CD4-positive, alpha-beta T cell (primary cell): Measurements from ENCODE around the gene ANKRD33. TPM values are rescaled to one million over a fixed set of nuclear protein-coding genes. Genes with fewer than 3 reads are reported as not detected.

Experiments used
- ATAC-seq: fragments of 200-7000 bp; cut with Tn5 transposase; one replicate; pipeline ENCODE4 v1.10.0; 2022; ENCODE audit warnings: mild to moderate bottlenecking; ENCODE audit not compliant: poor library complexity
- CTCF ChIA-PET: fragments of 350-600 bp; sonication (Branson Sonifier 250); formaldehyde crosslinking; loops from one replicate; lab custom pipeline; 2021; ENCODE audit warnings: antibody characterized with exemption, inconsistent platforms; lab: Charles Lee
- POLR2A ChIA-PET: fragments of 350-600 bp; sonication (Branson Sonifier 250); formaldehyde crosslinking; loops from one replicate; lab custom pipeline; 2021; ENCODE audit warnings: antibody characterized with exemption, inconsistent platforms; lab: Charles Lee
- DNase-seq, 14 experiments: peaks; one replicate each; pipeline ENCODE4 v3.0.0-alpha.2; 2013 to 2020; ENCODE audit warnings: mixed read lengths in 2 of 14
- H3K27ac ChIP-seq, 2 donors: one replicate each; pipeline versions ENCODE4 v1.5.1 to v1.7.0; 2013; ENCODE audit warnings: low read length in 2 of 2, low read depth in 1 of 2, mild to moderate bottlenecking in 1 of 2
- H3K27me3 ChIP-seq, 2 experiments: 1 replicate in 1 of 2; 2 replicates in 1 of 2; pipeline versions ENCODE4 v1.6.1 to v1.7.0; 2013; ENCODE audit warnings: low read length in 2 of 2, control low read depth in 1 of 2, mild to moderate bottlenecking in 1 of 2, moderate library complexity in 1 of 2; ENCODE audit not compliant: insufficient read depth in 2 of 2, control insufficient read depth in 1 of 2
- H3K36me3 ChIP-seq: one replicate; pipeline ENCODE4 v1.6.1; 2013; ENCODE audit warnings: low read length, control low read depth; ENCODE audit not compliant: insufficient read depth
- H3K4me1 ChIP-seq: one replicate; pipeline ENCODE4 v1.6.1; 2013; ENCODE audit warnings: low read length, control low read depth; ENCODE audit not compliant: insufficient read depth
- H3K4me3 ChIP-seq: one replicate; pipeline ENCODE4 v1.5.1; 2013; ENCODE audit warnings: mild to moderate bottlenecking, low read length, moderate library complexity
- H3K9me3 ChIP-seq, 2 experiments: 1 replicate in 1 of 2; 2 replicates in 1 of 2; pipeline versions ENCODE4 v1.6.1 to v1.7.0; 2013; ENCODE audit warnings: low read length in 2 of 2, mild to moderate bottlenecking in 2 of 2, control low read depth in 1 of 2, moderate library complexity in 1 of 2; ENCODE audit not compliant: control insufficient read depth in 1 of 2, insufficient read depth in 1 of 2
- H3K27ac Mint-ChIP-seq: one replicate; pipeline ENCODE4 v1.8.0; 2020; ENCODE audit warnings: mixed read lengths
- H3K27me3 Mint-ChIP-seq: one replicate; pipeline ENCODE4 v1.8.0; 2021; ENCODE audit warnings: mixed read lengths
- H3K36me3 Mint-ChIP-seq: one replicate; pipeline ENCODE4 v1.8.0; 2021; ENCODE audit warnings: low read depth, mixed read lengths
- H3K4me1 Mint-ChIP-seq: one replicate; pipeline ENCODE4 v1.8.0; 2021; ENCODE audit warnings: low read depth, mixed read lengths
- H3K4me3 Mint-ChIP-seq: one replicate; pipeline ENCODE4 v1.8.0; 2020; ENCODE audit warnings: mild to moderate bottlenecking, mixed read lengths
- H3K9me3 Mint-ChIP-seq: one replicate; pipeline ENCODE4 v1.8.0; 2020; ENCODE audit warnings: mixed read lengths
- intact Hi-C, 2 experiments: fragments of 100-400 bp; cut with DNase I in 1 of 2; cut with micrococcal nuclease in 1 of 2; formaldehyde crosslinking; loops; one replicate each; pipeline versions ENCODE4 v1.15.1 to v1.9.0; 2023 to 2025; cut with DNase I, micrococcal nuclease
- total RNA-seq, 174 experiments: library from RNA in 2 of 174; stranded (reverse) in 2 of 174; gene quantifications; one replicate each; pipeline ENCODE4 v1.2.3 and lab custom pipeline; 2021 to 2026
- TF ChIP-seq, protein P1 (sequence below): fragments of 200-600 bp; IDR thresholded peaks from one replicate; pipeline ENCODE4 v1.8.0; 2022; ENCODE audit warnings: antibody characterized with exemption, mild to moderate bottlenecking

Gene ANKRD33
- total RNA-seq, 2 experiments from 2014 or later: not detected

DNA sequence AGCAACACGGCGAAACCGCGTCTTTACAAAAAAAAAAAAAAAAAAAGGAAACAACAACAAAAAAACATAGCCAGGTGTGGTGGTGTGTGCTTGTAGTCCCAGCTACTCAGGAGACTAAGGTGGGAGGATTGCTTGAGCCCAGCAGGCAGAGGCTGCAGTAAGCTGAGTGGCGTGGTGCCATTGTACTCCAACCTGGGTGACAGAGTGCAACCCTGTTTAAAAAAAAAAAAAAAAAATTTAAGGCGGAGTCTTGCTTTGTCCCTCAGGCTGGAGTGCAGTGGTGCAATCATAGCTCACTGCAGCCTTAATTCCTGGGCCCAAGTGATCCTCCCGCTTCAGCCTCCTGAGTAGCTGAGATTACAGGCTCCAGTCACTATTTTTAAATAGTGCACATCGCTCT, 21.1 kb upstream of the ANKRD33 start:
- CTCF ChIA-PET: no interaction called here

DNA sequence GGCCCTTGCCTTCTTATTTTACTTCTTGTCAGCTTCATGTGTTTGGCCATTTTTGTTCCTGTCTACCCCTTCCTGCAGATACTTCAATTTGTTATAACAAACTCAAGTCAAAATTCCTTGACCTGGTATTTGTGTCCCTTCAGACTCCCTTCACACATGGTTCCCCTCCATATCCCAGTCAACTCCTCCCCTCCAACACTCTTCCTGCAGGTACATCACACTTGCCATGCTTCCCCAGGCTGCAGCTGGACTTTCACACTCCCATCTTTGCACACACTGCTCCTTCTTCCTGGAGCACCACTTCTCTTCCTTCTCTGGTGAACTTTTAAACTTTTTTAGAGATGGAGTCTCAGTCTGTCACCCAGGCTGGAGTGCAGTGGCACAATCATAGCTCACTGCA, 20.5 kb upstream of the ANKRD33 start:
- Mint-ChIP-seq H3K4me3 (no peak overlapping the region), H3K27ac (no peak overlapping the region)
- POLR2A ChIA-PET: interaction anchor here (0.6 kb wide), 1 partner anchor 54 kb away, joined by 3 read pairs; no protein-coding TSS in a partner anchor

More for the DNA sequence above, 21.1 kb upstream of the ANKRD33 start:
- Mint-ChIP-seq H3K27me3 (peaks cover 83% of the 10 kb centered on the region), H3K4me3 (no peak overlapping the region), H3K4me1 (peaks cover 20% of the 10 kb centered on the region), H3K9me3 (no peaks in the 10 kb centered on the region), H3K27ac (no peak overlapping the region), H3K36me3 (no peaks in the 10 kb centered on the region)
- Histone ChIP-seq H3K9me3 (peaks cover 0 to 18% of the 10 kb centered on the region in 2 experiments), H3K36me3 (no peaks in the 10 kb centered on the region), H3K4me1 (peaks cover 28% of the 10 kb centered on the region), H3K27me3 (peaks cover 58 to 76% of the 10 kb centered on the region in 2 experiments), H3K4me3 (no peak overlapping the region), H3K27ac (no peak overlapping the region)
- POLR2A ChIA-PET: interaction anchor here (0.6 kb wide), 1 partner anchor 55 kb away, joined by 3 read pairs; no protein-coding TSS in a partner anchor
- DNase-seq: no peak
- ATAC-seq: no peak
- intact Hi-C loops: no loop called here
- TF ChIP-seq, protein P1, sequence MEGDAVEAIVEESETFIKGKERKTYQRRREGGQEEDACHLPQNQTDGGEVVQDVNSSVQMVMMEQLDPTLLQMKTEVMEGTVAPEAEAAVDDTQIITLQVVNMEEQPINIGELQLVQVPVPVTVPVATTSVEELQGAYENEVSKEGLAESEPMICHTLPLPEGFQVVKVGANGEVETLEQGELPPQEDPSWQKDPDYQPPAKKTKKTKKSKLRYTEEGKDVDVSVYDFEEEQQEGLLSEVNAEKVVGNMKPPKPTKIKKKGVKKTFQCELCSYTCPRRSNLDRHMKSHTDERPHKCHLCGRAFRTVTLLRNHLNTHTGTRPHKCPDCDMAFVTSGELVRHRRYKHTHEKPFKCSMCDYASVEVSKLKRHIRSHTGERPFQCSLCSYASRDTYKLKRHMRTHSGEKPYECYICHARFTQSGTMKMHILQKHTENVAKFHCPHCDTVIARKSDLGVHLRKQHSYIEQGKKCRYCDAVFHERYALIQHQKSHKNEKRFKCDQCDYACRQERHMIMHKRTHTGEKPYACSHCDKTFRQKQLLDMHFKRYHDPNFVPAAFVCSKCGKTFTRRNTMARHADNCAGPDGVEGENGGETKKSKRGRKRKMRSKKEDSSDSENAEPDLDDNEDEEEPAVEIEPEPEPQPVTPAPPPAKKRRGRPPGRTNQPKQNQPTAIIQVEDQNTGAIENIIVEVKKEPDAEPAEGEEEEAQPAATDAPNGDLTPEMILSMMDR: no peak

DNA sequence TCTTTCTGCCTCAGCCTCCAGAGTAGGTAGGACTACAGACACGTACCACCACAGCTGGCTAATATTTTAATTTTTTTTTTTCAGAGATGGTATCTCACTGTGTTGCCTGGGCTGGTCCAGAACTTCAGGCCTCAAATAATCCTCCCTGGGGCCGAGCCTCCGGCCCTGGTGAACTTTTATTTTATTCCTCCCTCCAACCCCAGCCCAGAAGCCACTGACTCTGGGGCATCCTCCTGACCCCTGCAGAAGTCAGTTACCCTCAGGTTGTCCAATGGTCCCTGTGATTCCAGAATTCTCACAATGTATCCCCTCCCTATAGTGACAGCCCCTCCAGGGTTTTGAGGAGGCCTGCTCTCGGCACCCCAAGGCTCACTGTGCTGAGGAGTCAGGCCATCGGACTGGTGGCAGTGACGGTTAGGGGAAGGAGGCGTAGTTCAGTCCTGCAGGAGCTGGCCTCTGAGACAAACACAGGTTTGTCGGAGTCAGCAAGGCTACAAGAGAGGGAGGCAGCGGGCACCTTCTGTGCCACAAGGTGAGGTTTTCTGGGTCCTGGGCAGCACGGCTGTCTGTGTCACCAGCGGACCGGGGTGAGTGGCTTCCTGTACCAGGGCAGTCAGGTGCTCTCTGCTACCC, 20.0 kb upstream of the ANKRD33 start:
- H3K9me3 Mint-ChIP-seq: no peaks in the 10 kb centered on the region
- DNase-seq (no peak), ATAC-seq (no peak)
- H3K27me3 ChIP-seq: peaks cover 56 to 69% of the 10 kb centered on the region in 2 experiments
- TF ChIP-seq, protein P1: no peak
- no peak overlapping the region for H3K27ac ChIP-seq
- H3K9me3 ChIP-seq: peaks cover 0 to 18% of the 10 kb centered on the region in 2 experiments
- ChIA-PET CTCF (no interaction called here), POLR2A (no interaction called here)
- H3K4me3 ChIP-seq: no peak overlapping the region
- no peaks in the 10 kb centered on the region for H3K36me3 Mint-ChIP-seq
- no peak overlapping the region for H3K4me3 Mint-ChIP-seq
- H3K27ac Mint-ChIP-seq: no peak overlapping the region
- peaks cover 20% of the 10 kb centered on the region for H3K4me1 Mint-ChIP-seq
- no peaks in the 10 kb centered on the region for H3K36me3 ChIP-seq
- H3K27me3 Mint-ChIP-seq: peaks cover 74% of the 10 kb centered on the region
- intact Hi-C loops: no loop called here
- peaks cover 28% of the 10 kb centered on the region for H3K4me1 ChIP-seq

More for the DNA sequence above, 20.5 kb upstream of the ANKRD33 start:
- TF ChIP-seq, protein P1: no peak
- no peak overlapping the region for H3K4me3 ChIP-seq
- H3K4me1 ChIP-seq: peaks cover 28% of the 10 kb centered on the region
- DNase-seq (no peak), ATAC-seq (no peak)
- peaks cover 20% of the 10 kb centered on the region for H3K4me1 Mint-ChIP-seq
- CTCF ChIA-PET: no interaction called here
- no peaks in the 10 kb centered on the region for H3K9me3 Mint-ChIP-seq
- H3K27me3 Mint-ChIP-seq: peaks cover 77% of the 10 kb centered on the region
- no peak overlapping the region for H3K27ac ChIP-seq
- H3K36me3 ChIP-seq: no peaks in the 10 kb centered on the region
- peaks cover 0 to 18% of the 10 kb centered on the region in 2 experiments for H3K9me3 ChIP-seq
- no peaks in the 10 kb centered on the region for H3K36me3 Mint-ChIP-seq
- peaks cover 56 to 70% of the 10 kb centered on the region in 2 experiments for H3K27me3 ChIP-seq
- intact Hi-C loops: no loop called here
